ENCODE measurements around the gene IGF1. TPM values are rescaled to one million over a fixed set of nuclear protein-coding genes. Genes with fewer than 3 reads are reported as not detected.

Gene IGF1
- total RNA-seq, 1 donor from 2014 or later: not detected

- DNase-seq: no peak
- Mint-ChIP-seq H3K4me3 (ENCODE audit: unreplicated experiment) (no peak overlapping the region), H3K27ac (ENCODE audit: unreplicated experiment) (no peak overlapping the region)
Observed at GRCh38 chr12:102441077-102441596, 39.2 kb downstream of the IGF1 start.

GRCh38 chr12:102439426-102440405, 40.6 kb downstream of the IGF1 start:
- H3K27ac Mint-ChIP-seq (ENCODE audit: unreplicated experiment): no peak overlapping the region
- no peak for DNase-seq
- no peaks in the 10 kb centered on the region for H3K36me3 Mint-ChIP-seq (ENCODE audit: unreplicated experiment)
- TF ChIP-seq CTCF (IDR thresholded peaks at IDR 0.05; ENCODE audit: partially characterized antibody, unreplicated experiment): no peak
- no peak overlapping the region for H3K4me3 Mint-ChIP-seq (ENCODE audit: unreplicated experiment)
- H3K9me3 Mint-ChIP-seq (ENCODE audit: unreplicated experiment): no peaks in the 10 kb centered on the region
- no peaks in the 10 kb centered on the region for H3K27me3 Mint-ChIP-seq (ENCODE audit: unreplicated experiment)
- H3K4me1 Mint-ChIP-seq (ENCODE audit: low read depth, unreplicated experiment): no peaks in the 10 kb centered on the region

More at GRCh38 chr12:102441077-102441596, 39.2 kb downstream of the IGF1 start:
- H3K36me3 Mint-ChIP-seq (ENCODE audit: unreplicated experiment): no peaks in the 10 kb centered on the region
- TF ChIP-seq CTCF (IDR thresholded peaks at IDR 0.05; ENCODE audit: partially characterized antibody, unreplicated experiment): no peak
- H3K4me1 Mint-ChIP-seq (ENCODE audit: low read depth, unreplicated experiment): no peaks in the 10 kb centered on the region
- no peaks in the 10 kb centered on the region for H3K27me3 Mint-ChIP-seq (ENCODE audit: unreplicated experiment)
- no peaks in the 10 kb centered on the region for H3K9me3 Mint-ChIP-seq (ENCODE audit: unreplicated experiment)

- no peak for TF ChIP-seq CTCF (IDR thresholded peaks at IDR 0.05; ENCODE audit: partially characterized antibody, unreplicated experiment)
- Mint-ChIP-seq H3K36me3 (ENCODE audit: unreplicated experiment) (no peaks in the 10 kb centered on the region), H3K4me1 (ENCODE audit: low read depth, unreplicated experiment) (no peaks in the 10 kb centered on the region), H3K27ac (ENCODE audit: unreplicated experiment) (no peak overlapping the region), H3K4me3 (ENCODE audit: unreplicated experiment) (no peak overlapping the region), H3K27me3 (ENCODE audit: unreplicated experiment) (no peaks in the 10 kb centered on the region), H3K9me3 (ENCODE audit: unreplicated experiment) (no peaks in the 10 kb centered on the region)
- DNase-seq: no peak
Observed at GRCh38 chr12:102438827-102439210, 41.5 kb downstream of the IGF1 start.

- Mint-ChIP-seq H3K36me3 (ENCODE audit: unreplicated experiment) (no peaks in the 10 kb centered on the region), H3K27ac (ENCODE audit: unreplicated experiment) (no peak overlapping the region), H3K9me3 (ENCODE audit: unreplicated experiment) (no peaks in the 10 kb centered on the region), H3K4me3 (ENCODE audit: unreplicated experiment) (no peak overlapping the region), H3K27me3 (ENCODE audit: unreplicated experiment) (no peaks in the 10 kb centered on the region), H3K4me1 (ENCODE audit: low read depth, unreplicated experiment) (no peaks in the 10 kb centered on the region)
- no peak for TF ChIP-seq CTCF (IDR thresholded peaks at IDR 0.05; ENCODE audit: partially characterized antibody, unreplicated experiment)
- DNase-seq: no peak
Observed at GRCh38 chr12:102438047-102438826, 42.1 kb downstream of the IGF1 start.
